Measurements from ENCODE around the gene MEFV. TPM values are rescaled to one million over a fixed set of nuclear protein-coding genes. Genes with fewer than 3 reads are reported as not detected.

MEFV gene, protein sequence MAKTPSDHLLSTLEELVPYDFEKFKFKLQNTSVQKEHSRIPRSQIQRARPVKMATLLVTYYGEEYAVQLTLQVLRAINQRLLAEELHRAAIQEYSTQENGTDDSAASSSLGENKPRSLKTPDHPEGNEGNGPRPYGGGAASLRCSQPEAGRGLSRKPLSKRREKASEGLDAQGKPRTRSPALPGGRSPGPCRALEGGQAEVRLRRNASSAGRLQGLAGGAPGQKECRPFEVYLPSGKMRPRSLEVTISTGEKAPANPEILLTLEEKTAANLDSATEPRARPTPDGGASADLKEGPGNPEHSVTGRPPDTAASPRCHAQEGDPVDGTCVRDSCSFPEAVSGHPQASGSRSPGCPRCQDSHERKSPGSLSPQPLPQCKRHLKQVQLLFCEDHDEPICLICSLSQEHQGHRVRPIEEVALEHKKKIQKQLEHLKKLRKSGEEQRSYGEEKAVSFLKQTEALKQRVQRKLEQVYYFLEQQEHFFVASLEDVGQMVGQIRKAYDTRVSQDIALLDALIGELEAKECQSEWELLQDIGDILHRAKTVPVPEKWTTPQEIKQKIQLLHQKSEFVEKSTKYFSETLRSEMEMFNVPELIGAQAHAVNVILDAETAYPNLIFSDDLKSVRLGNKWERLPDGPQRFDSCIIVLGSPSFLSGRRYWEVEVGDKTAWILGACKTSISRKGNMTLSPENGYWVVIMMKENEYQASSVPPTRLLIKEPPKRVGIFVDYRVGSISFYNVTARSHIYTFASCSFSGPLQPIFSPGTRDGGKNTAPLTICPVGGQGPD
- total RNA-seq = 10 to 100 TPM in 1 of 4 donors, 1 to 10 TPM in 1, under 1 TPM in 2; 0.21 to 12.0 (median 1.1) TPM

DNA sequence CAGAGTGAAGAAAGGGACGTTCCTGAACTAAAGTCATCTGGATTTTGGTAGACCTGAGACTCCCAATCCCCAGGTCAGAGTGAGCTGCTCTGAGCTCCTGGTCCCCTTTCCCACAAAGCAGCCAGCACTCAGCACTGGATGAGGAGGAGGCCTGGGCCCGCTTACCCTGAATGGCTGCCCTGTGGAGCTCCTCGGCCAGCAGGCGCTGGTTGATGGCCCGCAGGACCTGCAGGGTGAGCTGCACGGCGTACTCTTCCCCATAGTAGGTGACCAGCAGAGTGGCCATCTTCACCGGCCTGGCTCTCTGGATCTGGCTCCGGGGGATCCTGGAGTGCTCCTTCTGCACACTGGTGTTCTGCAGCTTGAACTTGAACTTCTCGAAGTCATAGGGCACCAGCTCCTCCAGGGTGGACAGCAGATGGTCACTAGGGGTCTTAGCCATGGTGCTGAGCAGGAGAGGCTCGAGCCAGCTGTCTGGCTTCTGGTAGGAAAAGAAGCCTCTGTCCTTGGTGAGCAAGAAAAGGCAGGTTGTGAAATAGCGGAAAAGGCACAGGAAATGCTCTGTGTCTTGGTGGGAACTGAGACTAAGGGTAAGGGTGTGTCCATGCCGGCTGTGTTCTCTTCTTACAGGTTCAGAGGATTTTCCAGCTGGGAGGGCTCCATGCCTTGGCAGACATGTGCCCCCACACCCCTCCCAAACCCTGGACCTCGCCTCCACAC is at the start of gene MEFV:
Gene MEFV, minus strand, starts transcription at position 488 of the 720 bp plus-strand sequence. Its CDS starts 46 bp downstream, at position 442.
- Histone ChIP-seq H3K9me3 (no peaks in the 10 kb centered on the region), H3K27me3 (no peaks in the 10 kb centered on the region), H3K4me1 (no peaks in the 10 kb centered on the region), H3K4me3 (no peak within 1 kb of the TSS), H3K36me3 (no peaks in the 10 kb centered on the region), H3K27ac (no peak within 1 kb of the TSS)
- intact Hi-C loops (cut with DNase I; ENCODE audit: low total_unique reads) = no loop called here
- TF ChIP-seq POLR2A (IDR thresholded peaks at IDR 0.05) = no peak
- TF ChIP-seq, protein P1, sequence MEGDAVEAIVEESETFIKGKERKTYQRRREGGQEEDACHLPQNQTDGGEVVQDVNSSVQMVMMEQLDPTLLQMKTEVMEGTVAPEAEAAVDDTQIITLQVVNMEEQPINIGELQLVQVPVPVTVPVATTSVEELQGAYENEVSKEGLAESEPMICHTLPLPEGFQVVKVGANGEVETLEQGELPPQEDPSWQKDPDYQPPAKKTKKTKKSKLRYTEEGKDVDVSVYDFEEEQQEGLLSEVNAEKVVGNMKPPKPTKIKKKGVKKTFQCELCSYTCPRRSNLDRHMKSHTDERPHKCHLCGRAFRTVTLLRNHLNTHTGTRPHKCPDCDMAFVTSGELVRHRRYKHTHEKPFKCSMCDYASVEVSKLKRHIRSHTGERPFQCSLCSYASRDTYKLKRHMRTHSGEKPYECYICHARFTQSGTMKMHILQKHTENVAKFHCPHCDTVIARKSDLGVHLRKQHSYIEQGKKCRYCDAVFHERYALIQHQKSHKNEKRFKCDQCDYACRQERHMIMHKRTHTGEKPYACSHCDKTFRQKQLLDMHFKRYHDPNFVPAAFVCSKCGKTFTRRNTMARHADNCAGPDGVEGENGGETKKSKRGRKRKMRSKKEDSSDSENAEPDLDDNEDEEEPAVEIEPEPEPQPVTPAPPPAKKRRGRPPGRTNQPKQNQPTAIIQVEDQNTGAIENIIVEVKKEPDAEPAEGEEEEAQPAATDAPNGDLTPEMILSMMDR (IDR thresholded peaks at IDR 0.05) = no peak
- DNase-seq = no peak

DNA sequence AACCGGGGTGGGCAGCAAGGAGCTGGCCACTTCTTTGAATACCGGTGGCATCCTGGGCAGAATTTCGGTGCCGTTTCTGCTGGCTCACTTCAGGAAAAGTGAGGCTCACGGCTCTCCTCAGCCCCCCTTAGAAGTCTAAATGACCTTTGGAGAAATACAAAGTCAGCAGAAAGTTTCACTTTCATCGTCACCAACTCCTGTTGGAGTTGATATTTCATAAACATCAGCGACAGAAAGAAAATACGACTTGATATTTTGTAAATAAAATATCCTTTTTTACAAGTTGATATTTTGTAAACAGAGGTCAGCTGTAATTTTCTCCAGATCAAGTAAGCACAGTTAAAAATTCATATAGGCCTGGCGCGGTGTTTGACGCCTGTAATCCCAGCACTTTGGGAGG is 49.6 kb upstream of the MEFV start:
- H3K4me3 ChIP-seq = peak overlapping the region; percentile 59 to 69

DNA sequence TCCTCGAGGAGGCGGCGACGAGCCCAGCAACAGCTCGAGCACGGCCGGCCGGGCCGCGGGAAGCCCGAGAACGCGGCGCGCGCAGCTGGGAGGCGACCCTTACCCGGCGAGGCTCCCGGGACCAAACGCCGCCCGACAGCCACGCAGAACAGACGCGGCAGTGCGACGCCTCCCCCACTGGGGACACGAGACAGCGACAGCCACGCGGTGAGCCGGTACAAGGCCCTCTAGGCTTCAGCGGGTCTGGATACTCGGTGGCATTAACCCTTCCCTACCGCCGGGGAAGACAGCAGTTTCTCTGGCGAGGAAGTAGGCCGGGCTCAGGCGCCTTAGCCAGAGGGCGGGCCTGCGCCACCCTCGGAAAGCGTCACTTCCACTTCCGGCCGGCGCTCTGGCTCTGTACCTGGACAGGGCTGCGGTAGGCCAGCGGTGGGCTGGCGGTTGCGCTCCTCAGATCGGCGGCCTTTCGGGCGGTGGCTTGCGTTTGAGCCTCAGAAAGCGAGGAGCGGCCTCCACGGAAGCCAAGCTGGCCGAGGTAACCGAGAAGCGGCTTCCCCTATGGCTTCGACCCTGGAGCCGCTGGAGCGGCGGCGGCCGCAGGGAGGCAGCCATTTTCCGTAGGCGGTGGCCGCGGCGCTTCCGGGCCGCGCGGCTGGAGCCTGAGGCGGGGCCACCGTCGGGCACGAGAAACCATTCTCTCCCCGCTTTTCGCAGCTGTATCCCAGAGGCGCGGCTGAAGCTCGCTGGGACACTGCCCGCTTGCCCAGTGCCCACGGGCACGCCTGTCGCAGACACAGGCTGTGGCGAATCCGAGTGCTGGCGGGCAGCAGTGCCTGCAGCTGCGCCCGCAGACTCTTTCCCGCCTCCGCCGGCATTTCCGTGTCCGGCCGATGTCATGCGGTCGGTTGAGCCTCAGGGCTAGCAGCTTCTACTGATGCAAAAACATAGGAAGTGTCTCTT is 49.0 kb upstream of the MEFV start, which contains the start of the genes TIGD7 and ZNF75A:
Gene TIGD7, minus strand, starts transcription at position 322 of the 960 bp plus-strand sequence. CDS start 4,816 bp downstream, outside the sequence.
Gene ZNF75A, plus strand, starts transcription at position 389 of the 960 bp plus-strand sequence. CDS start 2,932 bp downstream, outside the sequence.
- peak; percentile 49 to 82 for TF ChIP-seq POLR2A (IDR thresholded peaks at IDR 0.05)
- TF ChIP-seq, protein P1 (IDR thresholded peaks at IDR 0.05) = peak in 1 of 4 experiments; percentile 17
- Histone ChIP-seq H3K4me1 (no peaks in the 10 kb centered on the region), H3K36me3 (no peaks in the 10 kb centered on the region), H3K27ac (peak within 1 kb of the TSS; percentile 73 to 81), H3K27me3 (no peaks in the 10 kb centered on the region), H3K9me3 (peaks cover 0 to 68% of the 10 kb centered on the region in 2 donors), H3K4me3 (peak within 1 kb of the TSS; percentile 59 to 69)
- intact Hi-C loops (cut with DNase I; ENCODE audit: low total_unique reads) = no loop called here
- DNase-seq = peak; percentile 71 to 83

More for the DNA sequence above, 49.6 kb upstream of the MEFV start:
- DNase-seq = no peak
- H3K9me3 ChIP-seq = peaks cover 0 to 61% of the 10 kb centered on the region in 2 donors
- H3K27ac ChIP-seq = peak overlapping the region; percentile 73 to 81
- no peaks in the 10 kb centered on the region for H3K4me1 ChIP-seq
- intact Hi-C loops (cut with DNase I; ENCODE audit: low total_unique reads) = no loop called here
- H3K36me3 ChIP-seq = no peaks in the 10 kb centered on the region
- H3K27me3 ChIP-seq = no peaks in the 10 kb centered on the region
- TF ChIP-seq, protein P1 (IDR thresholded peaks at IDR 0.05) = no peak
- no peak for TF ChIP-seq POLR2A (IDR thresholded peaks at IDR 0.05)

DNA sequence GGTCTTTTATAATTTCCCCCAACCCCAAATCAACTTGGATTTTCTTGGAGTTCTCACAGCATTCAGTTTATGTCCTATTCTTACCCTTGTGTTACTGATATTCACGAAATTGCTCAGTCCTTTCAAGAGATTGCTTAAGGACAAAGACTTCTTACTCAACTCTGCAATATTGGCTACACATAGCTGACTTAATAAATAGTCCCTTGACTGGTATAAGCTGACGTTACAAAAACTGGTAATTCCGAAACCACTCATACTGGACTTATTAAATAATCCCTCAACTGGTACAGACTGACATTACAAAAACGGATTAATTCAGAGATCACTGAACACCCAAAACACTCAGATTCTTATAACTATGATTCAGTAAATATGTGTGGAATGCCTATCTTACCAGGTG is 47.9 kb upstream of the MEFV start:
- H3K4me3 ChIP-seq = peak overlapping the region in 1 of 2 donors; percentile 59
- no peaks in the 10 kb centered on the region for H3K36me3 ChIP-seq
- DNase-seq = no peak
- peaks cover 0 to 68% of the 10 kb centered on the region in 2 donors for H3K9me3 ChIP-seq
- no peaks in the 10 kb centered on the region for H3K4me1 ChIP-seq
- no peak for TF ChIP-seq POLR2A (IDR thresholded peaks at IDR 0.05)
- TF ChIP-seq, protein P1 (IDR thresholded peaks at IDR 0.05) = no peak
- H3K27ac ChIP-seq = no peak overlapping the region
- intact Hi-C loops (cut with DNase I; ENCODE audit: low total_unique reads) = no loop called here
- no peaks in the 10 kb centered on the region for H3K27me3 ChIP-seq
